Endothelial cell (in vitro differentiated cells): Measurements from ENCODE around the gene COX7B. TPM values are rescaled to one million over a fixed set of nuclear protein-coding genes. Genes with fewer than 3 reads are reported as not detected.
"Not testable (repeated sequence)": the region's sequence is repeated elsewhere in the genome, so short reads cannot be mapped to it uniquely, and the experiment has no call there.

ENCODE experiments used
- DNase-seq: peaks from one replicate; pipeline ENCODE4 v3.0.0; 2021; ENCODE audit warnings: low spot score
- H3K27ac Mint-ChIP-seq: one replicate; pipeline ENCODE4 v1.8.0; 2021; ENCODE audit warnings: mixed read lengths, inconsistent platforms; ENCODE audit not compliant: unreplicated experiment
- H3K27me3 Mint-ChIP-seq: one replicate; pipeline ENCODE4 v1.8.0; 2021; ENCODE audit warnings: mild to moderate bottlenecking, moderate library complexity, mixed read lengths, inconsistent platforms; ENCODE audit not compliant: unreplicated experiment
- H3K36me3 Mint-ChIP-seq: one replicate; pipeline ENCODE4 v1.8.0; 2021; ENCODE audit warnings: mild to moderate bottlenecking, low read depth, mixed read lengths, inconsistent platforms; ENCODE audit not compliant: unreplicated experiment
- H3K4me1 Mint-ChIP-seq: one replicate; pipeline ENCODE4 v1.8.0; 2021; ENCODE audit warnings: mild to moderate bottlenecking, mixed read lengths, inconsistent platforms; ENCODE audit not compliant: unreplicated experiment
- H3K4me3 Mint-ChIP-seq: one replicate; pipeline ENCODE4 v1.8.0; 2021; ENCODE audit warnings: mild to moderate bottlenecking, mixed read lengths, inconsistent platforms; ENCODE audit not compliant: unreplicated experiment
- H3K9me3 Mint-ChIP-seq: one replicate; pipeline ENCODE4 v1.8.0; 2021; ENCODE audit warnings: mixed read lengths, inconsistent platforms; ENCODE audit not compliant: unreplicated experiment
- total RNA-seq: library from RNA; stranded (reverse); fragmentation: NEBNext Ultra II Directional; extraction: Animal tissue kit (Norgen Biotek cat#: 25700); gene quantifications from one replicate; pipeline ENCODE4 v1.2.1, GENCODE V29; 2021; ENCODE audit not compliant: unreplicated experiment
- TF ChIP-seq, protein P1 (sequence below): fragments of 200-600 bp; sonication (generic); IDR thresholded peaks from one replicate; pipeline ENCODE4 v1.5.0; 2021; ENCODE audit warnings: antibody characterized with exemption; ENCODE audit not compliant: unreplicated experiment

The COX7B gene
- total RNA-seq, 1 donor from 2014 or later: 155 TPM

DNA sequence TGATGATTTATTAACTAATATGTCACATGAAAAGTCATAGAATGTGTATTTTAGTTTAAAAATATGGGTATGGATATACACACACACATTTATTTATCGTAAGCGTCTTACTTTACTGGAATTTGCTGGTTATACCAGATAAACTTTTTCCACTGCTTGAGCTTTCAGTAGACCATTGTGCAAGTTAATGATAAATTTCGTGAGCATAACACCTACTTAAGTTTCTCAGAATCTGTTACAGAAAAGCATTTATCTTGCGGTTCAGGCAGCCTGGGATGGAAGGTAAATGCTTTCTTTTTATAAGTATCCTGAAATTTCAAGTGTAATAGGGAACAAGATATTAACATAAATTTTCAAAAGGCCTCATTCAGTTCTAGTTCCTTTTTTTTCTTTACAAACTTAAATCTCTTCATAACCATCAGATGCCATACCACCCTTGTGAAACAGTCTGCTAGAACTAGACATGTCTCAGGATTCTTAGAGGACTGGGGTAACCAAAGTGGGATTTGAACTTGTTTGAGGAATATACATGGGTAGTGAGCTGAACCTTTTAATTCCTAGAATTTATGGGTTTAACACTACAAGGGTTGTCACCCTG, 38.9 kb downstream of the COX7B start:
- TF ChIP-seq, protein P1, sequence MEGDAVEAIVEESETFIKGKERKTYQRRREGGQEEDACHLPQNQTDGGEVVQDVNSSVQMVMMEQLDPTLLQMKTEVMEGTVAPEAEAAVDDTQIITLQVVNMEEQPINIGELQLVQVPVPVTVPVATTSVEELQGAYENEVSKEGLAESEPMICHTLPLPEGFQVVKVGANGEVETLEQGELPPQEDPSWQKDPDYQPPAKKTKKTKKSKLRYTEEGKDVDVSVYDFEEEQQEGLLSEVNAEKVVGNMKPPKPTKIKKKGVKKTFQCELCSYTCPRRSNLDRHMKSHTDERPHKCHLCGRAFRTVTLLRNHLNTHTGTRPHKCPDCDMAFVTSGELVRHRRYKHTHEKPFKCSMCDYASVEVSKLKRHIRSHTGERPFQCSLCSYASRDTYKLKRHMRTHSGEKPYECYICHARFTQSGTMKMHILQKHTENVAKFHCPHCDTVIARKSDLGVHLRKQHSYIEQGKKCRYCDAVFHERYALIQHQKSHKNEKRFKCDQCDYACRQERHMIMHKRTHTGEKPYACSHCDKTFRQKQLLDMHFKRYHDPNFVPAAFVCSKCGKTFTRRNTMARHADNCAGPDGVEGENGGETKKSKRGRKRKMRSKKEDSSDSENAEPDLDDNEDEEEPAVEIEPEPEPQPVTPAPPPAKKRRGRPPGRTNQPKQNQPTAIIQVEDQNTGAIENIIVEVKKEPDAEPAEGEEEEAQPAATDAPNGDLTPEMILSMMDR: no peak
- no peaks in the 10 kb centered on the region for H3K4me1 Mint-ChIP-seq
- no peak overlapping the region for H3K27ac Mint-ChIP-seq
- H3K9me3 Mint-ChIP-seq: no peaks in the 10 kb centered on the region
- no peaks in the 10 kb centered on the region for H3K36me3 Mint-ChIP-seq
- DNase-seq: no peak
- H3K4me3 Mint-ChIP-seq: no peak overlapping the region
- H3K27me3 Mint-ChIP-seq: no peaks in the 10 kb centered on the region

DNA sequence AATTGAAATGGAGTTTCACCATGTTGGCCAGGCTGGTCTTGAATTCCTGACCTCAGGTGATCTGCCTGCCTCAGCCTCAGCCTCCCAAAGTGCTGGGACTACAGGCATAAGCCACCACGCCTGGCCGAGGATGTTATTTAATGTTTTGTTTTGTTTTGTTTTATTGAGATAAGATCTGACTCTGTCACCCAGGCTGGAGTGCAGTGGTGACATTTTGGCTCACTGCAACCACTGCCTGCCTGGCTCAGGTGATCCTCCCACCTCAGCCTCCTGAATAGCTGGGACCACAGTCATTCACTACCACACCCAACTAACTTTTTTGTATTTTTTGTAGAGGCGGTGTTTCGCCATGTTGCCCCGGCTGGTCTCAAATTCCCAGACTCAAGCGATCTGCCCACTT, 45.8 kb downstream of the COX7B start:
- H3K4me3 Mint-ChIP-seq, H3K36me3 Mint-ChIP-seq, H3K4me1 Mint-ChIP-seq, H3K27ac Mint-ChIP-seq, H3K27me3 Mint-ChIP-seq, H3K9me3 Mint-ChIP-seq, DNase-seq: not testable (repeated sequence)

DNA sequence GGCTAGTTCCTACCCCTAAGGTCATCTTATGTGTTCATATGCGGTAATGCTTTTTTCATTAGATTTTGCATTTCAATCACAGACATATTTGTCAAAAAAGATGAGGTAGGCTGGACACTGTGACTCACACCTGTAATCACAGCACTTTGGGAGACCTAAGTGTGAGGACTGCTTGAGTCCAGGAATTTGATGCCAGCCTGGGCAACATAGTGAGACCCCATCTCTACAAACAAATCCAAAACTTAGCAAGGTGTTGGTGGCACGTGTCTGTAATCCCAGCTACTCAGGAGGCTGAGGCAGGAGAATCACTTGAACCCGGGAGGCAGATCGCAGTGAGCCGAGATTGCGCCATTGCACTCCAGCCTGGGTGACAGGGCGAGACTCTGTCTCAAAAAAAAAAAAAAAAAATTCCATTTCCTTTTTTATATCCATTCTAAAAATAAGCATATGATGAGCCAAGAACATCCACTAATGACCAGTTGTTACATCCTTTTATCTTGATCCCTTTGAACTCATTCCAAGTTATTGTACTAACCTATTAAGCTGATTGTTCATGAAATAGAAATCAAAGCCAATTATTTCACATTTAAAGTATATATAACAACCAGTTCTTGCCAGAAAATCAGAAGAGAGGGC, 46.8 kb downstream of the COX7B start:
- no peaks in the 10 kb centered on the region for H3K9me3 Mint-ChIP-seq
- H3K27me3 Mint-ChIP-seq: no peaks in the 10 kb centered on the region
- H3K4me3 Mint-ChIP-seq: no peak overlapping the region
- H3K27ac Mint-ChIP-seq: no peak overlapping the region
- DNase-seq: no peak
- TF ChIP-seq, protein P1: no peak
- no peaks in the 10 kb centered on the region for H3K36me3 Mint-ChIP-seq
- no peaks in the 10 kb centered on the region for H3K4me1 Mint-ChIP-seq

DNA sequence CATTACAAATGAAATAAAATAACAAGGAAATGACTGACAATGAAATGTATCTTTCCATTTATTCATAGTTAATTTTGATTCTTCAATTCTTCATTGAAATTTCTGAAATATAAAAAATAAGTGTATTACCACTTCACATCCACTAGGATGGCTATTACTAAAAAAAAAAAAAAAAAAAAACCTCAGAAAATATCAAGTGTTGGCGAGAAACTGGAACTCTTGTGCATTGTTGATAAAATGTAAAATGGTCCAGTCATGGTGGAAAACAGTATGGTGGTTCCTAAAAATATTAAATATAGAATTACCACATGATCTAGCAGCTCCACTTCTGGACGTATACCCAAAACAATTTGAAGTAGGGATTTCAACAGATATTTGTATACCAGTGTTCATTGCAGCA, 47.3 kb downstream of the COX7B start:
- Mint-ChIP-seq H3K9me3 (no peaks in the 10 kb centered on the region), H3K4me3 (no peak overlapping the region), H3K27me3 (no peaks in the 10 kb centered on the region), H3K36me3 (no peaks in the 10 kb centered on the region), H3K4me1 (no peaks in the 10 kb centered on the region), H3K27ac (no peak overlapping the region)
- no peak for DNase-seq
- TF ChIP-seq, protein P1: peak; percentile 42

DNA sequence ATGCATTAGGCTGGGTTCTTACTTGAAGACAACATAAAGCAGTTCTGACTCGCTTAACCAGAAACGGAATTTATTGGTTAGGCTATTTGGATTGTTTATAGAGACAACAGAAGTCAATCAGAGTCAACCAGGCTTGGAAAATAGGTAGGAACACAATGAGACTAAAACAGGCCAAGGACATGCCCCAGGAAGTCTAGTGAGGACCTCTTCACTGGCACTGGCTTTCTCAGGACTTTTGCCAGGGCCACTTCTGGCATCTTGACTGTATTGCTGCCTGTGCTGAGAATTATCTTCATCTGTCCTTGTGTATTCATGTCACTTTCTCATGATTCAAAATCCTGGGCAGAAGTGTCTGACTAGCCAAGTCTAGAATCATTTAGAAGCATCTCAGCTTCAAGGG, 50.6 kb downstream of the COX7B start:
- TF ChIP-seq, protein P1: no peak
- H3K27me3 Mint-ChIP-seq: no peaks in the 10 kb centered on the region
- no peak overlapping the region for H3K27ac Mint-ChIP-seq
- H3K4me1 Mint-ChIP-seq: no peaks in the 10 kb centered on the region
- DNase-seq: no peak
- no peaks in the 10 kb centered on the region for H3K9me3 Mint-ChIP-seq
- H3K4me3 Mint-ChIP-seq: no peak overlapping the region
- no peaks in the 10 kb centered on the region for H3K36me3 Mint-ChIP-seq
